HepG2 (cell line): Measurements from ENCODE around the gene PGRMC2. TPM values are rescaled to one million over a fixed set of nuclear protein-coding genes. Genes with fewer than 3 reads are reported as not detected.
A peak's percentile ranks its signal among the peaks of the same experiment; 100 is the strongest.

Experiments
- AFF4 ChIP-seq: sonication (generic); formaldehyde crosslinking; IDR thresholded peaks from 2 replicates; pipeline ENCODE4 v1.4.0; 2020; ENCODE audit warnings: missing genetic modification reagents
- BRD4 ChIP-seq: sonication (generic); formaldehyde crosslinking; IDR thresholded peaks from 2 replicates; pipeline ENCODE4 v1.4.0; 2020; ENCODE audit warnings: missing genetic modification reagents
- GFI1 ChIP-seq: sonication (generic); formaldehyde crosslinking; IDR thresholded peaks from 2 replicates; pipeline ENCODE4 v1.5.0; 2020; ENCODE audit warnings: missing genetic modification reagents, mild to moderate bottlenecking, borderline replicate concordance
- HDAC2 ChIP-seq: sonication (generic); formaldehyde crosslinking; IDR thresholded peaks from 2 replicates; pipeline ENCODE4 v1.4.0; 2020; ENCODE audit warnings: missing genetic modification reagents
- HOXA3 ChIP-seq: sonication (generic); formaldehyde crosslinking; IDR thresholded peaks from 2 replicates; pipeline ENCODE4 v1.5.0; 2020; ENCODE audit warnings: missing genetic modification reagents
- KDM5B ChIP-seq: sonication (generic); formaldehyde crosslinking; IDR thresholded peaks from 2 replicates; pipeline ENCODE4 v1.4.0; 2020; ENCODE audit warnings: missing genetic modification reagents, mild to moderate bottlenecking, borderline replicate concordance
- LBX2 ChIP-seq: sonication (generic); formaldehyde crosslinking; IDR thresholded peaks from 2 replicates; pipeline ENCODE4 v1.5.0; 2020; ENCODE audit warnings: missing genetic modification reagents, mild to moderate bottlenecking, borderline replicate concordance
- MTF2 ChIP-seq: sonication (generic); formaldehyde crosslinking; IDR thresholded peaks from 2 replicates; pipeline ENCODE4 v1.5.0; 2020; ENCODE audit warnings: missing genetic modification reagents, borderline replicate concordance
- MXI1 ChIP-seq: IDR thresholded peaks from 3 replicates; pipeline ENCODE4 v1.6.1; 2012; ENCODE audit warnings: low read depth, low read length, inconsistent platforms, borderline replicate concordance
- PAXIP1 ChIP-seq: sonication (generic); formaldehyde crosslinking; conservative IDR thresholded peaks from 2 replicates; pipeline ENCODE4 v1.4.0; 2020; ENCODE audit warnings: mild to moderate bottlenecking, missing genetic modification reagents, moderate library complexity
- SAP130 ChIP-seq: IDR thresholded peaks from 2 replicates; pipeline ENCODE4 v1.6.1; 2016; ENCODE audit warnings: low read depth
- SMC3 ChIP-seq: IDR thresholded peaks from 2 replicates; pipeline ENCODE4 v1.6.1; 2011; ENCODE audit warnings: low read length, improper control_type of control experiment
- TBL1XR1 ChIP-seq: fragments of 150-350 bp; IDR thresholded peaks from 2 replicates; pipeline ENCODE4 v1.6.1; 2014; ENCODE audit warnings: borderline replicate concordance, low read length; ENCODE audit not compliant: partially characterized antibody
- TGIF2 ChIP-seq: IDR thresholded peaks from 2 replicates; pipeline ENCODE4 v1.6.1; 2016; ENCODE audit warnings: control low read depth, missing compliant biosample characterization
- THYN1 ChIP-seq: sonication (generic); formaldehyde crosslinking; IDR thresholded peaks from 2 replicates; pipeline ENCODE4 v1.8.1; 2023; ENCODE audit warnings: low read depth, mild to moderate bottlenecking, moderate library complexity, missing genetic modification reagents, borderline replicate concordance
- ZFAT ChIP-seq: sonication (generic); formaldehyde crosslinking; conservative IDR thresholded peaks from 2 replicates; pipeline ENCODE4 v1.8.1; 2023; ENCODE audit warnings: missing genetic modification reagents, inconsistent platforms
- ZMYM3 ChIP-seq: sonication (generic); formaldehyde crosslinking; IDR thresholded peaks from 2 replicates; pipeline ENCODE4 v1.5.1; 2020; ENCODE audit warnings: mild to moderate bottlenecking, missing genetic modification reagents
- ZNF441 ChIP-seq: sonication (generic); formaldehyde crosslinking; IDR thresholded peaks from 2 replicates; pipeline ENCODE4 v1.7.0; 2021; ENCODE audit warnings: missing genetic modification reagents, borderline replicate concordance
- ZNF530 ChIP-seq: sonication (generic); formaldehyde crosslinking; IDR thresholded peaks from 2 replicates; pipeline ENCODE4 v1.5.0; 2020; ENCODE audit warnings: low read depth, mild to moderate bottlenecking, missing genetic modification reagents
- ZNF549 ChIP-seq: sonication (generic); formaldehyde crosslinking; IDR thresholded peaks from 2 replicates; pipeline ENCODE4 v1.5.0; 2020; ENCODE audit warnings: missing genetic modification reagents
- ZNF766 ChIP-seq: sonication (generic); formaldehyde crosslinking; IDR thresholded peaks from 2 replicates; pipeline ENCODE4 v1.5.0; 2020; ENCODE audit warnings: missing genetic modification reagents, borderline replicate concordance
- ZNF775 ChIP-seq: sonication (generic); formaldehyde crosslinking; IDR thresholded peaks from 2 replicates; pipeline ENCODE4 v1.4.0; 2020; ENCODE audit warnings: missing genetic modification reagents, mild to moderate bottlenecking, moderate library complexity, borderline replicate concordance
- ZNF839 ChIP-seq: sonication (generic); formaldehyde crosslinking; IDR thresholded peaks from 2 replicates; pipeline ENCODE4 v1.4.0; 2020; ENCODE audit warnings: missing genetic modification reagents, mild to moderate bottlenecking, borderline replicate concordance
- ZNF841 ChIP-seq: sonication (generic); formaldehyde crosslinking; IDR thresholded peaks from 2 replicates; pipeline ENCODE4 v1.8.1; 2023; ENCODE audit warnings: missing genetic modification reagents, borderline replicate concordance
- ZZZ3 ChIP-seq: sonication (generic); formaldehyde crosslinking; IDR thresholded peaks from 2 replicates; pipeline ENCODE4 v1.4.0; 2020; ENCODE audit warnings: missing genetic modification reagents, mild to moderate bottlenecking, borderline replicate concordance
- polyA plus RNA-seq, 8 experiments: library from polyadenylated mRNA; depleted of rRNA in 3 of 8; stranded (reverse) in 7 of 8; unstranded in 1 of 8; fragments of >200 nt; fragmentation: Illumina TruSeq in 4 of 8; extraction: Trizol in 4 of 8; gene quantifications; 2 replicates each; pipeline versions ENCODE4 v1.2.1 to v1.2.3, GENCODE V29; 2011 to 2016; ENCODE audit warnings: low read depth in 4 of 8, missing spikeins in 1 of 8, mixed read lengths in 1 of 8; ENCODE audit not compliant: insufficient read depth in 1 of 8
- total RNA-seq, 5 experiments: library from RNA; depleted of rRNA; stranded (reverse); fragments of >200 nt; fragmentation: Illumina TruSeq; extraction: Trizol; gene quantifications; 2 replicates each; pipeline ENCODE4 v1.2.3, GENCODE V29; 2016; ENCODE audit warnings: low read depth in 1 of 5

PGRMC2 gene
- total and polyA plus RNA-seq, 2 of the 13 experiments (the other 11 are each of a cell fraction or from before 2014, with no cell fraction given): 16.0 to 19.8 TPM

GRCh38 chr4:128310266-128310697 is 22.7 kb upstream of the PGRMC2 start (continued):
- no peak for TF ChIP-seq AFF4
- no peak; the same call in 1 of the 2 replicates for TF ChIP-seq HOXA3
- TF ChIP-seq ZNF549 (CRISPR knock-in tag): no peak
- no peak for TF ChIP-seq ZNF841
- TF ChIP-seq GFI1 (CRISPR knock-in tag): no peak
- no peak for TF ChIP-seq TBL1XR1
- peak; percentile 67 for TF ChIP-seq SMC3
- no peak for TF ChIP-seq THYN1 (CRISPR knock-in tag)
- no peak for TF ChIP-seq BRD4 (CRISPR knock-in tag)
- peak; percentile 49; the same call in 1 of the 3 replicates for TF ChIP-seq MXI1
- TF ChIP-seq ZNF839 (CRISPR knock-in tag): no peak
- no peak for TF ChIP-seq ZNF530 (CRISPR knock-in tag)
- no peak for TF ChIP-seq ZNF775 (CRISPR knock-in tag)
- TF ChIP-seq HDAC2 (CRISPR knock-in tag): 0 out of 2 replicates have a peak, but pooled peaks have one; percentile 16
- no peak for TF ChIP-seq MTF2 (CRISPR knock-in tag)
- peak; percentile 29 for TF ChIP-seq SAP130 (CRISPR knock-in tag)
- TF ChIP-seq ZNF766 (CRISPR knock-in tag): no peak
- no peak for TF ChIP-seq ZZZ3
- TF ChIP-seq ZFAT (CRISPR knock-in tag): no peak
- no peak for TF ChIP-seq ZNF441 (CRISPR knock-in tag)
- no peak for TF ChIP-seq KDM5B (CRISPR knock-in tag)
- no peak for TF ChIP-seq LBX2 (CRISPR knock-in tag)
- peak; percentile 43; the same call in 1 of the 2 replicates for TF ChIP-seq ZMYM3 (CRISPR knock-in tag)
- no peak for TF ChIP-seq TGIF2 (CRISPR knock-in tag)
- TF ChIP-seq PAXIP1 (CRISPR knock-in tag): peak; percentile 84
